Caco-2 (cell line): ENCODE data around the gene CBARP. TPM values are rescaled to one million over a fixed set of nuclear protein-coding genes. Genes with fewer than 3 reads are reported as not detected.
A peak's percentile ranks its signal among the peaks of the same experiment; 100 is the strongest.

Experiments used
- BruUV-seq: library from RNA; stranded (reverse); fragments of 400-500 nt; replicated peaks from 2 replicates; lab custom pipeline; 2021; lab: Mats Ljungman, UMichigan
- CTCF ChIA-PET: fragments of 300-600 bp; sonication (Branson Sonifier 250); formaldehyde crosslinking; loops from one replicate; lab custom pipeline; 2022; ENCODE audit warnings: antibody characterized with exemption; lab: Charles Lee
- POLR2A ChIA-PET: fragments of 300-600 bp; sonication (Branson Sonifier 250); formaldehyde crosslinking; loops from one replicate; lab custom pipeline; 2022; ENCODE audit warnings: antibody characterized with exemption; lab: Charles Lee
- DNase-seq, 2 experiments: peaks; one replicate each; pipeline versions ENCODE4 v3.0.0 to v3.0.0-alpha.2; 2020 to 2022
- H3K27me3 ChIP-seq: replicated peaks from 2 replicates; pipeline ENCODE4 v1.6.0; 2011; ENCODE audit warnings: low read length; ENCODE audit not compliant: control insufficient read depth, insufficient read depth
- H3K36me3 ChIP-seq: 2 replicates; pipeline ENCODE4 v1.5.1; 2011; ENCODE audit warnings: low read length; ENCODE audit not compliant: control insufficient read depth, insufficient read depth
- H3K4me1 ChIP-seq: fragments of 250-450 bp; sonication (Bioruptor Pico); 2 replicates; pipeline ENCODE4 v1.5.1; 2020; ENCODE audit warnings: mild to moderate bottlenecking
- H3K4me3 ChIP-seq: 2 replicates; pipeline ENCODE4 v1.5.1; 2011; ENCODE audit warnings: low read depth, mild to moderate bottlenecking, control low read depth, low read length
- H3K9me3 ChIP-seq: fragments of 250-450 bp; sonication (Bioruptor Pico); 2 replicates; pipeline ENCODE4 v1.5.1; 2020; ENCODE audit warnings: mild to moderate bottlenecking, moderate library complexity
- H3K27ac Mint-ChIP-seq: one replicate; pipeline ENCODE4 v1.8.0; 2022; ENCODE audit warnings: mixed read lengths; ENCODE audit not compliant: unreplicated experiment
- H3K27me3 Mint-ChIP-seq: one replicate; pipeline ENCODE4 v1.8.0; 2022; ENCODE audit warnings: mixed read lengths; ENCODE audit not compliant: insufficient read depth, unreplicated experiment
- H3K36me3 Mint-ChIP-seq: one replicate; pipeline ENCODE4 v1.8.0; 2022; ENCODE audit warnings: mild to moderate bottlenecking, mixed read lengths; ENCODE audit not compliant: insufficient read depth, unreplicated experiment
- H3K4me1 Mint-ChIP-seq: one replicate; pipeline ENCODE4 v1.8.0; 2022; ENCODE audit warnings: low read depth, mixed read lengths; ENCODE audit not compliant: unreplicated experiment
- H3K4me3 Mint-ChIP-seq: one replicate; pipeline ENCODE4 v1.8.0; 2022; ENCODE audit warnings: mild to moderate bottlenecking, moderate library complexity, mixed read lengths; ENCODE audit not compliant: unreplicated experiment
- H3K9me3 Mint-ChIP-seq: one replicate; pipeline ENCODE4 v1.8.0; 2022; ENCODE audit warnings: mixed read lengths; ENCODE audit not compliant: unreplicated experiment
- CTCF ChIP-seq, 2 experiments: fragments of 200-600 bp in 1 of 2; IDR thresholded peaks; 1 replicate in 1 of 2; 2 replicates in 1 of 2; pipeline versions ENCODE4 v1.5.1 to v1.8.0; 2011 to 2022; ENCODE audit warnings: antibody characterized with exemption in 1 of 2, control low read depth in 1 of 2, inconsistent platforms in 1 of 2, low read depth in 1 of 2, low read length in 1 of 2, mild to moderate bottlenecking in 1 of 2, moderate library complexity in 1 of 2; ENCODE audit not compliant: insufficient read depth in 1 of 2, severe bottlenecking in 1 of 2, unreplicated experiment in 1 of 2
- intact Hi-C: fragments of 100-400 bp; cut with micrococcal nuclease; formaldehyde crosslinking; loops from one replicate; pipeline ENCODE4 v1.10.0; 2022; ENCODE audit not compliant: unreplicated experiment
- total RNA-seq: library from RNA; stranded (reverse); gene quantifications from 2 replicates; pipeline ENCODE4 v1.2.3, GENCODE V29; 2022

The CBARP gene
- total RNA-seq, 1 experiment from 2014 or later, result 7.3 TPM

- Histone ChIP-seq H3K27me3 (no peaks in the 10 kb centered on the region), H3K9me3 (no peaks in the 10 kb centered on the region), H3K36me3 (no peaks in the 10 kb centered on the region), H3K4me1 (peaks cover 41% of the 10 kb centered on the region), H3K4me3 (peak overlapping the region; percentile 45)
- intact Hi-C loops, result no loop called here
- no peaks in the 10 kb centered on the region for H3K9me3 Mint-ChIP-seq
- TF ChIP-seq CTCF (IDR thresholded peaks at IDR 0.05; ENCODE audit: insufficient read depth in 1 of 2, low read depth in 1 of 2, low read length in 1 of 2, severe bottlenecking in 1 of 2, unreplicated experiment in 1 of 2), result no peak
- DNase-seq, result no peak
- no TSS peak for BruUV-seq
- no peaks in the 10 kb centered on the region for H3K27me3 Mint-ChIP-seq
- H3K4me1 Mint-ChIP-seq, result no peaks in the 10 kb centered on the region
- CTCF ChIA-PET, result interaction anchor here (0.5 to 2.1 kb wide), 5 partner anchors 18 to 78 kb away, joined by 3 to 23 read pairs (median 3); partner anchors contain the start of gene CIRBP
- H3K4me3 Mint-ChIP-seq, result peak overlapping the region; percentile 76
- H3K36me3 Mint-ChIP-seq, result peaks cover 13% of the 10 kb centered on the region
- POLR2A ChIA-PET, result interaction anchor here (1.6 to 2.3 kb wide), 2 partner anchors 26 to 28 kb away, joined by 8 to 30 read pairs; partner anchors contain the start of gene CIRBP
- H3K27ac Mint-ChIP-seq, result peak overlapping the region; percentile 81
These were observed 3.1 kb upstream of the CBARP start for GRCh38 chr19:1240925-1241324.

GRCh38 chr19:1239796-1240737, 2.3 kb upstream of the CBARP start:
- peaks cover 36% of the 10 kb centered on the region for H3K4me1 ChIP-seq
- H3K4me3 Mint-ChIP-seq, result peak overlapping the region; percentile 76
- CTCF ChIA-PET, result interaction anchor here (0.5 to 2.1 kb wide), 4 partner anchors 17 to 79 kb away, joined by 3 to 23 read pairs (median 4); partner anchors contain the start of gene CIRBP

More at GRCh38 chr19:1239796-1240737, 2.3 kb upstream of the CBARP start:
- no peaks in the 10 kb centered on the region for H3K9me3 Mint-ChIP-seq
- H3K4me1 Mint-ChIP-seq, result no peaks in the 10 kb centered on the region
- peak; percentile 51 to 84 for TF ChIP-seq CTCF (IDR thresholded peaks at IDR 0.05; ENCODE audit: insufficient read depth in 1 of 2, low read depth in 1 of 2, low read length in 1 of 2, severe bottlenecking in 1 of 2, unreplicated experiment in 1 of 2)
- BruUV-seq, result no TSS peak
- no peaks in the 10 kb centered on the region for H3K36me3 ChIP-seq
- peaks cover 13% of the 10 kb centered on the region for H3K36me3 Mint-ChIP-seq
- intact Hi-C loops, result no loop called here
- H3K4me3 ChIP-seq, result peak overlapping the region; percentile 45
- DNase-seq, result peak; percentile 85 to 94
- H3K27me3 Mint-ChIP-seq, result no peaks in the 10 kb centered on the region
- no peaks in the 10 kb centered on the region for H3K9me3 ChIP-seq
- no peaks in the 10 kb centered on the region for H3K27me3 ChIP-seq
- no peak overlapping the region for H3K27ac Mint-ChIP-seq
- POLR2A ChIA-PET, result interaction anchor here (1.6 to 2.3 kb wide), 3 partner anchors 27 to 29 kb away, joined by 8 to 30 read pairs (median 8); partner anchors contain the start of gene CIRBP
